Uterus (tissue), 2 donors: Measurements from ENCODE around the gene PTPN18.

Experiments used
- CTCF ChIP-seq, 4 experiments: fragments of 200-600 bp in 2 of 4; fragments of 450-650 bp in 2 of 4; sonication (generic) in 2 of 4; IDR thresholded peaks; one replicate each; pipeline ENCODE4 v1.5.1; 2016 to 2019; ENCODE audit warnings: antibody characterized with exemption in 4 of 4, mild to moderate bottlenecking in 2 of 4, moderate library complexity in 1 of 4
- POLR2A ChIP-seq, 2 donors: fragments of 450-650 bp; IDR thresholded peaks; one replicate each; pipeline ENCODE4 v1.6.1; 2016; ENCODE audit warnings: antibody characterized with exemption in 2 of 2, mild to moderate bottlenecking in 1 of 2, moderate library complexity in 1 of 2

GRCh38 chr2:130318906-130319305 is 37.0 kb upstream of the PTPN18 start:
- TF ChIP-seq POLR2A (IDR thresholded peaks at IDR 0.05) (no peak), CTCF (IDR thresholded peaks at IDR 0.05) (no peak)
